Activated T-helper 2 cell treated with anti-CD3 and anti-CD28 coated beads, Interferon-gamma antibody, Interleukin-2, Interleukin-4, amounts not matched to agents 10 μg/mL and 5 μg/mL and 100 μg/mL, durations not matched to agents 14 hours and 24 hours and 36 hours (primary cell): ENCODE data around the gene RSPH1. TPM values are rescaled to one million over a fixed set of nuclear protein-coding genes. Genes with fewer than 3 reads are reported as not detected.

ENCODE experiments used
- DNase-seq: peaks from one replicate; pipeline ENCODE4 v3.0.0; 2021; ENCODE audit warnings: low spot score
- H3K27ac Mint-ChIP-seq: one replicate; pipeline ENCODE4 v1.8.0; 2021; ENCODE audit warnings: mixed read lengths
- H3K27me3 Mint-ChIP-seq: one replicate; pipeline ENCODE4 v1.8.0; 2021; ENCODE audit warnings: low read depth, mixed read lengths
- H3K36me3 Mint-ChIP-seq: one replicate; pipeline ENCODE4 v1.8.0; 2021; ENCODE audit warnings: low read depth, mixed read lengths
- H3K4me1 Mint-ChIP-seq: one replicate; pipeline ENCODE4 v1.8.0; 2021; ENCODE audit warnings: low read depth, mixed read lengths
- H3K4me3 Mint-ChIP-seq: one replicate; pipeline ENCODE4 v1.8.0; 2021; ENCODE audit warnings: low read depth, mild to moderate bottlenecking, moderate library complexity, mixed read lengths
- H3K9me3 Mint-ChIP-seq: one replicate; pipeline ENCODE4 v1.8.0; 2021; ENCODE audit warnings: mixed read lengths
- intact Hi-C: fragments of 100-400 bp; cut with micrococcal nuclease; formaldehyde crosslinking; loops from one replicate; pipeline ENCODE4 v1.15.1; 2023
- total RNA-seq: library from RNA; stranded (reverse); gene quantifications from 2 replicates; pipeline ENCODE4 v1.2.3, GENCODE V29; 2022

The RSPH1 gene
- total RNA-seq, 1 donor from 2014 or later = not detected

DNA sequence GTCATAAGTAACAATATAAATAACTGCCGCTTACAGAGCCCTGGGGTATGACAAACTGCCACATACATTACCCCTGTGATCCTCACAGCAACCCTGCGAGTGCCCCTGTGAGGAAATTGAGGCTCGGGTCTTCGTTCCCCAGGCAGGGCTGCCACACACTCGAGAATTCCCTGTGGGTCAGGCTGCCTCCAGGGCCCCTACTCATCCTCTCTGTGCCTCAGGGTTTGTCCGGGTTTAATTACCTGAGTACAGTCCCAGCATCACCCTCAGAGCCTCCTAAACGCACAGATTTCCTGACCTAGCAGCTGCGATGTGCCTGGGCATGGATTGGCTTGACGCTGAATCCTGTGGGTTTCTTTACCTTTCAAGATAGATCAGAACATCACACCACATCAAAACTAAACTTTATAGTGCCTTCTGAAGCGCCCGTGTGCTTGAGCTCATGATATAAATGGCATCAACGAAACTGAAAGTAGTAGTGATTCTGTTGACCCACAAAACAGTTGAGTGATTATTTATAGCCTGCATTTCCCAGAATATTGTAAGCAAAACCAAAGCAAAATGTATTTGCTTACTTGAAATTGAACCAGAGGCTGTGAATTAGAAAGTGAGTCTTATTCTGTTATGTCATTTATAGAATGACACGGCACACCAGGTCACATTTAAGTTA, 31.6 kb upstream of the RSPH1 start:
- Mint-ChIP-seq H3K4me1 (peaks cover 40% of the 10 kb centered on the region), H3K9me3 (no peaks in the 10 kb centered on the region), H3K27ac (peak overlapping the region; percentile 29), H3K4me3 (peak overlapping the region; percentile 34), H3K36me3 (peaks cover 56% of the 10 kb centered on the region), H3K27me3 (no peaks in the 10 kb centered on the region)
- peak; percentile 62 for DNase-seq
- intact Hi-C loops = loop anchor here (1.0 to 10.0 kb wide), 6 partner anchors 13 to 293 kb away; partner anchors contain the start of genes RSPH1 and UBASH3A

DNA sequence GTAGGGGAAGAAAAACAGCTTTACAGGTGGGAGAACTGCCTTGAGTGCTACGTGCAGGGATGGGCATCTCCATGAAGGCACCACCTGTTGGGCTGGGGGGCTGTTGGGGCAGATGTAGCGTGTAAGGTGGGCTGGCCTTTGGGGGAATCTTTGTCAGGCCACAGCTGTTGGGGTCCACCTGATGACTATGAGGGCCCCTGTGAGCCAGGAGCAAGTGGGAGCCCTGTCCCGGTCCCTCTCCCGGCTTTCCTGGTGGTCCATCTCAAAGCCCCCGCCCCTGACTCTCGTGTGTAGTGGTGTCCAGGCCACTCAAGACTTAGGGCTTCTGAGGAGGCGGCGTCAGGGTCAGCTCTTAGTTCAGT, 31.1 kb upstream of the RSPH1 start:
- H3K9me3 Mint-ChIP-seq = no peaks in the 10 kb centered on the region
- peaks cover 40% of the 10 kb centered on the region for H3K4me1 Mint-ChIP-seq
- H3K36me3 Mint-ChIP-seq = peaks cover 61% of the 10 kb centered on the region
- H3K4me3 Mint-ChIP-seq = peak overlapping the region; percentile 0
- H3K27me3 Mint-ChIP-seq = no peaks in the 10 kb centered on the region
- DNase-seq = no peak
- intact Hi-C loops = loop anchor here (1.0 to 10.0 kb wide), 5 partner anchors 31 to 292 kb away; partner anchors contain the start of genes RSPH1 and UBASH3A
- H3K27ac Mint-ChIP-seq = peak overlapping the region; percentile 31

DNA sequence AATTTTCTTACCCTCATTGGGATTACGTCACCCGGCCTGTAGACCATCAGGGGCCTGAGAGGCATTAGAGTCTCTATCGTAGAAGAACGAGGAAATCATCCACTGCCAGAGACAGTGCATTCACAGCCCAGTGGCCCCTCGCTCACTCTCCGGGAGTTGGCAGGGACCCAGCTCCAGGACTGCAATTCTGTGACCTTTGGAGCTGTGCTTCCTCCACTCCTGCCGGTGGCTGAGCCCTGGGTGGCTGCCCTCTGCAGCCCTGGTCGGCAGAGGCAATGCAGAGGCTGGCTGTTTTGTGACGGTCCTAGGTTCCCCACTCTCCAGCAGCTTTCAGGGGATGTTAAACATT, 30.3 kb upstream of the RSPH1 start:
- peaks cover 40% of the 10 kb centered on the region for H3K4me1 Mint-ChIP-seq
- no peak for DNase-seq
- no peak overlapping the region for H3K27ac Mint-ChIP-seq
- no peaks in the 10 kb centered on the region for H3K27me3 Mint-ChIP-seq
- H3K4me3 Mint-ChIP-seq = no peak overlapping the region
- H3K9me3 Mint-ChIP-seq = no peaks in the 10 kb centered on the region
- H3K36me3 Mint-ChIP-seq = peaks cover 64% of the 10 kb centered on the region
- intact Hi-C loops = loop anchor here (5.0 to 10.0 kb wide), 4 partner anchors 59 to 292 kb away; partner anchors contain the start of gene UBASH3A

DNA sequence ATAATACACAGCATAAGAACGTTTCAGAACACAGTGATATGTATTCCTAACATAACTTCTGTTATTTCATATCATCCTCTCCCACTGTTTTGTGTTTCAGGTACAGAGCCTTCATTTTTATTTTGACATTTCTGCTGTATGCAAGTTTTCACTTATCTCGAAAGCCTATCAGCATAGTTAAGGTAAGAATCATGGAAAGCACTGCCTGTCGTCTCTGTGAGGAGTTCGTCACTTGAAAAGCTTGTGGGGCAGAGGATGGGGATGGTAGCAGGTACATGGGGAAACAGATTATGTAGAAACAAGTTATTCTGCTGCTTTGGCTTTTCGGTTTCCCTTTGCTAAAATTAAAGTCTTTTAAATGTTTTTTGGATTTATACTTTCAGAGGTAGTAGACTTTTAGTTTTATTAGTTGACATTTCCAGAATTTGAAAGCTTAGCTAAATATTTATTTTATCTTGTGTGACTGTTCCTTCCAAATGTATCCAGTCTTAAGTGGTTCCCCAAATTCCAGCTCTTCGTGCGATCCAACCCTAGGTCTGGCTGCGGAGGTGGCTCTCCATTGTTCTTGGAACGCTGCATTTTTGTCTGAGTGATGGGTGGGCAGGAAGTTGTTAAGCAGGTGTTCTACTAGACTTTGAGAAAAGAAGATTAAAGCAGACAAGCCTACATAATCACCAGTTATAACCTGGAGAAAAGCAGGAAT, 29.8 kb upstream of the RSPH1 start:
- no peak overlapping the region for H3K4me3 Mint-ChIP-seq
- no peaks in the 10 kb centered on the region for H3K9me3 Mint-ChIP-seq
- intact Hi-C loops = loop anchor here (5.0 to 10.0 kb wide), 4 partner anchors 59 to 291 kb away; partner anchors contain the start of gene UBASH3A
- no peak overlapping the region for H3K27ac Mint-ChIP-seq
- no peak for DNase-seq
- H3K36me3 Mint-ChIP-seq = peaks cover 63% of the 10 kb centered on the region
- no peaks in the 10 kb centered on the region for H3K27me3 Mint-ChIP-seq
- H3K4me1 Mint-ChIP-seq = peaks cover 40% of the 10 kb centered on the region

DNA sequence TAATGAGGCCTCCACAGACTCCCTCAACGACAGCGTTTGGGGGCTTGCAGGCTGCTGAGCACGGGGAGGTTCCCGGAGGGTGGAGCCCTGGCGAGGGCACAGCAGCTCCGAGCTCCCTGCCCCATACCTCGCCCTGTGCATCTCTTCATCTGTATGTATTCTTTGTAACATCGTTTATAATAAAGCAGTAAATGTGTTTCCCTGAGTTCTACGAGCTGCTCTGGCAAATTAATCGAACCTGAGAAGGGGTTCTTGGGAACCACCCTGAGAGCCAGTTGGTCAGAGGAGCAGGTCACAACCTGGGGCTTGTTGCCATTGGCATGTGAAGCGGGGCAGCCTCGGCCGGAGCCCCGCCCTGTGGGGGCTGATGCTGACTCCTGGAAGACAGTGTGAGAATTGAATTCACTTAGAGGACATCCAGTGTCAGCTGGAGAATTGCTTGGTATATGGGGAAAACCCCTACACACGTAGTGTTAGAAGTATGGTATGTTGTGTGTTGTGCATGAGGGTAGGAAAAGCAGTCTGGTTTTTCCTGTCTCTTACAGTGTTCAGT, 29.1 kb upstream of the RSPH1 start:
- no peak overlapping the region for H3K4me3 Mint-ChIP-seq
- intact Hi-C loops = loop anchor here (5.0 to 10.0 kb wide), 4 partner anchors 58 to 290 kb away; partner anchors contain the start of gene UBASH3A
- peaks cover 64% of the 10 kb centered on the region for H3K36me3 Mint-ChIP-seq
- no peak overlapping the region for H3K27ac Mint-ChIP-seq
- no peaks in the 10 kb centered on the region for H3K9me3 Mint-ChIP-seq
- no peak for DNase-seq
- H3K4me1 Mint-ChIP-seq = peaks cover 37% of the 10 kb centered on the region
- no peaks in the 10 kb centered on the region for H3K27me3 Mint-ChIP-seq

DNA sequence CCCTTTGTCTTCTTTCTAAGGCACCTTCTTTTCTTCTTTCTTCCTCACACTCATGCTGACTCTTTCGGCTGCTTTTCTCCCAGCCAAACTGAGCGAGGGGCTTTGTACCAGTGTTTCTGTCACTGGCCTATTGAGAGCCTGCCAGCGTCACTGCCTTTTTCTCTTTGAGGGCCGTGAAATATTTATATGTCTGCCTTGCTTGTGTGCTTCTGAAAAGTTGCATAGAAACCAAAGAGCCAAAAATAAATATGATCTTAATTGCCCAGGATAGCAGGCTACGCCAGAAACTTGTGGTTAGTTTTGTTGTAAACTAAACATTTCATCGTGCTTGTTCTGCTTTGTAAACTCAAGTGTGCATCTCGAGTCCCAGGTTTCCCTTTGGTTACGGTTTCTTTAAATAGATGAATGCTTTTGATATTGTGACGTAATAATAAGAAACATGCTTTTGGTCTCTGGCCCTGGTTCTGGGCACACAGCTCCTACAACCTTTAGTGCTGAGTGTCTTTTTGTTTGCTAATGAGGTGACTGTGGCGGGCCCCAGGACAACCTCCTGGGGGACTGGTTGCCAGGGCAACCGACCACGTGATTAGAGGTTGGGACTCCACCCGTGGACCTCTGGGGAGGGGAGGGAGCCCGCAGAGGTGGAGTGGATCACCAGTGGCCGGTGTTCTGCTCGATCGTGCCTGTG, 28.5 kb upstream of the RSPH1 start:
- Mint-ChIP-seq H3K27me3 (no peaks in the 10 kb centered on the region), H3K4me3 (no peak overlapping the region), H3K9me3 (no peaks in the 10 kb centered on the region), H3K36me3 (peaks cover 67% of the 10 kb centered on the region), H3K4me1 (peaks cover 39% of the 10 kb centered on the region), H3K27ac (no peak overlapping the region)
- no peak for DNase-seq
- intact Hi-C loops = loop anchor here (5.0 to 10.0 kb wide), 4 partner anchors 57 to 290 kb away; partner anchors contain the start of gene UBASH3A

DNA sequence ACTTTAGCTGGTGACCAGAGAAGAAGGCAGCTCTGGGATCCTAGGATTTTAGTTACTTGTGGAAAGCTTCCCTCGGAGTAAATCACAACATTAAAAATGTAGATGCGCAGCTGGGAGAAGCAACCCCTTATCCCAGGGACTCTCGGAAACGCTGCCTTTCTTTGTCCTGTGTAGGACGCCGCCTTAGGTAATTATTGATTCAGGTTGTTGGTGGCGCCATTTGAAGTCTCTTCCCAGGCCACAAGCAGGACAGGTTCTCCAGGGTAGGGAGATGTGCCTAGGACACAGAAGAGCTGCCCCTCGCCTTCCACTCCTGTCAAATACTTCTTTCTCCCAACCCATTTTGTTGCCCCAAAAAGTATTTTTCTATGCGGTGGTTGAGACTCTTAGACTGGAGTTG, 27.9 kb upstream of the RSPH1 start:
- H3K36me3 Mint-ChIP-seq = peaks cover 73% of the 10 kb centered on the region
- no peaks in the 10 kb centered on the region for H3K9me3 Mint-ChIP-seq
- no peak overlapping the region for H3K27ac Mint-ChIP-seq
- H3K4me1 Mint-ChIP-seq = peaks cover 38% of the 10 kb centered on the region
- H3K4me3 Mint-ChIP-seq = no peak overlapping the region
- intact Hi-C loops = loop anchor here (10.0 kb wide), 1 partner anchor 289 kb away; no protein-coding TSS in a partner anchor
- DNase-seq = no peak
- no peaks in the 10 kb centered on the region for H3K27me3 Mint-ChIP-seq

DNA sequence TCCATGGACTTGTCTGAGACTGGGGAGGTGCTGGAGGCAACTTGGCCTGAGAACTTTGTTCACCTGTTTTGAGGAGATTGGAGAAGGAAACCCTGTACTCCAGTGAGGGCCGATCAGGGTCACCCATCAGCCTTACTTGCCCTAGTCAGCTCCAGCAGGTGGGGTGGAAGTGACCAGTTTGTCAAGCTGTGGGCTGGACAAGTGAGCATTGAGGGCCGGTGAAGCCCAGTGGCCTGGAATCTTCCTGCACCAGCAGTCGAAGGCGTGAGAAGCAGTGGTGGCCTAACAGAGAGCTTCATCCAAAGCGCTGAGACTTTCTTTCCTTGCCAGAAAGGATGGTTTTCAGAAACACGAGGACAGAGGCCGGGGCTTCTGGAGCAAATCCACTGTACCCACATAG, 27.2 kb upstream of the RSPH1 start:
- intact Hi-C loops = loop anchor here (10.0 kb wide), 1 partner anchor 288 kb away; no protein-coding TSS in a partner anchor
- H3K9me3 Mint-ChIP-seq = no peaks in the 10 kb centered on the region
- H3K4me1 Mint-ChIP-seq = peaks cover 36% of the 10 kb centered on the region
- H3K36me3 Mint-ChIP-seq = peaks cover 78% of the 10 kb centered on the region
- no peak overlapping the region for H3K4me3 Mint-ChIP-seq
- no peak for DNase-seq
- H3K27me3 Mint-ChIP-seq = no peaks in the 10 kb centered on the region
- no peak overlapping the region for H3K27ac Mint-ChIP-seq

DNA sequence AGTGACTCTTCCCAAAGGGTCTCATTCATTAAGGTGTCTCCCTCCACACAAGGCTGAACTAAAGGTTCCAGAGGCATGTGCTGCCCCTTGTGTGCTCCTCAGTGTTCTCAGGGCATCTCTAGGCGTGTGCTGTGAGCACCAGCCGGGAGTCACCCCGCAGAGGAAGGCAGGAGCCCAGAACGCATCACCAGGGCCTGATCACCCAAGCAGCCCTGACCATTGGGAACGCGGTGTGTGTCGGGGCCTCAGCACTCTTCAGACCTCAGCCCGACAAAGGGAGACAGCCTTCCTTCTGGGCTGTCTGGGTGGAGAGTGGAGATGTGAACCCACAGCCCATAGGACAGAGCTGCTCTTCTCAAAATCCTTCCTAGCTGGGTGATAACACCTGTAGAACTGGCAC, 26.7 kb upstream of the RSPH1 start:
- DNase-seq = no peak
- H3K9me3 Mint-ChIP-seq = no peaks in the 10 kb centered on the region
- H3K4me3 Mint-ChIP-seq = no peak overlapping the region
- no peak overlapping the region for H3K27ac Mint-ChIP-seq
- H3K27me3 Mint-ChIP-seq = no peaks in the 10 kb centered on the region
- H3K36me3 Mint-ChIP-seq = peaks cover 78% of the 10 kb centered on the region
- intact Hi-C loops = loop anchor here (10.0 kb wide), 1 partner anchor 288 kb away; no protein-coding TSS in a partner anchor
- peaks cover 31% of the 10 kb centered on the region for H3K4me1 Mint-ChIP-seq

DNA sequence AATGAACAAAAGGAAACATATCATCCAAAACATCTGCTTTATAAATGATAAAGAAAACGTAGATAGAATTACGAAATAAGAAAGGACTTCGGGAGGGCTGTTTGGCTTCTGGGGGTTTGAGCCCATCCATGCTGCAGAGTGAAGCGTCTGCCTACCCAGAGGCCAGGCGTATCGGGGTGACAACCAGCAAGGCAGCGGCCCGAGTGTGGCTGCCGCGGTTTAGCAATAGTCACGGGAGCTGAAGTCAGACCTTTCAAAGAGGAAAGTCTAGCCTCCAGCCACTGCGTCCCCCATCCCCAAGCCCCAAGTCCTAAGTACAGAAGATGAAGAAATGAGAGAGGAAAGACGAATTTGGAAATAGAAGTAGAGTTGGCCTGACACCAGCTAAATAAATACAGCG, 26.2 kb upstream of the RSPH1 start:
- Mint-ChIP-seq H3K9me3 (no peaks in the 10 kb centered on the region), H3K4me3 (no peak overlapping the region), H3K36me3 (peaks cover 81% of the 10 kb centered on the region), H3K27ac (no peak overlapping the region), H3K27me3 (no peaks in the 10 kb centered on the region), H3K4me1 (peaks cover 26% of the 10 kb centered on the region)
- no peak for DNase-seq
- intact Hi-C loops = loop anchor here (10.0 kb wide), 1 partner anchor 287 kb away; no protein-coding TSS in a partner anchor

DNA sequence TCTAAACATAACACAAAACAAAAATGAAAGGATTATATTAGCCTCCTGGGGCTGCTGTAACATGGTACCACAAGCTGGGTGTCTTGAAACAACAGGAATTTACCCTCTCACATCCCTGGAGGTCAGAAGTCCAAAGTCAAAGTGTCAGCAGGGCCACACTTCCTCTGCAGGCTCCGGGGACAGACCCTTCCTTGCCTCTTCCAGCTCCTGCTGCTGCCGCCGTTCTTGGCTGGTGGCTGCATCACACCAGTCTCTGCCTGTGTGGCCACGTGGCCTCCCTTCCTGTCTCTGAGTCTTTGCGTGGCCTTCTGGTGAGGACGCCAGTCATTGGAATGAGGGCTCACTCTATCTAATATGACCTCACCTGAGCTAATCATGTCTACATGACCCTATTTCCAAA, 25.8 kb upstream of the RSPH1 start:
- peaks cover 83% of the 10 kb centered on the region for H3K36me3 Mint-ChIP-seq
- intact Hi-C loops = loop anchor here (10.0 kb wide), 1 partner anchor 287 kb away; no protein-coding TSS in a partner anchor

DNA sequence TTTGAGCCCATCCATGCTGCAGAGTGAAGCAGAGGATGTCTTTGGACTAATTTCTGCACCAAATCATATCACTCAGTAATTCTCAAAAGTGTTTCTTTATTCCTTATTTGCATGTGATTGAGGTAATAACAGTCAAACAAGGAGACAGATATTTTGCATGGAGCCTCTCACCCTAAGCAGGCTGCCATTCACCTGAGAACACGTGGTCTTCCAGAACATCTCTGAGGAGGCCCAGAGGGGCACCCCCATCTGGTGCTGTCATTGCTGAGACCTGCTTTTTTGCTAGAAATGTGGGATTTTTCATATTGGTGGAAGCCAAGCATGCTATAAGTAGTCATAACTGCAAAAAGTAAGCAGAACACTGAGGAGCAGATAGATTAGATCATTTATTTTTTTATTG, 25.4 kb upstream of the RSPH1 start:
- Mint-ChIP-seq H3K4me1 (peaks cover 21% of the 10 kb centered on the region), H3K4me3 (no peak overlapping the region), H3K36me3 (peaks cover 84% of the 10 kb centered on the region), H3K27me3 (no peaks in the 10 kb centered on the region), H3K27ac (no peak overlapping the region), H3K9me3 (no peaks in the 10 kb centered on the region)
- intact Hi-C loops = loop anchor here (10.0 kb wide), 1 partner anchor 287 kb away; no protein-coding TSS in a partner anchor
- DNase-seq = no peak

More for the DNA sequence above, 25.8 kb upstream of the RSPH1 start:
- DNase-seq = no peak
- no peak overlapping the region for H3K27ac Mint-ChIP-seq
- peaks cover 24% of the 10 kb centered on the region for H3K4me1 Mint-ChIP-seq
- H3K4me3 Mint-ChIP-seq = no peak overlapping the region
- H3K9me3 Mint-ChIP-seq = no peaks in the 10 kb centered on the region
- no peaks in the 10 kb centered on the region for H3K27me3 Mint-ChIP-seq
